NCI-H1092 (cell line): Measurements from ENCODE around the gene SYNGR2.
A peak's percentile ranks its signal among the peaks of the same experiment; 100 is the strongest.
"Not testable (repeated sequence)": the region's sequence is repeated elsewhere in the genome, so short reads cannot be mapped to it uniquely, and the experiment has no call there.

ENCODE experiments used
- DNase-seq: peaks from one replicate; lab custom pipeline; 2025; lab: John Stamatoyannopoulos, UW

SYNGR2 gene

GRCh38 chr17:78171591-78172248 is 3.3 kb downstream of the SYNGR2 start:
- DNase-seq: not testable (repeated sequence)

DNA sequence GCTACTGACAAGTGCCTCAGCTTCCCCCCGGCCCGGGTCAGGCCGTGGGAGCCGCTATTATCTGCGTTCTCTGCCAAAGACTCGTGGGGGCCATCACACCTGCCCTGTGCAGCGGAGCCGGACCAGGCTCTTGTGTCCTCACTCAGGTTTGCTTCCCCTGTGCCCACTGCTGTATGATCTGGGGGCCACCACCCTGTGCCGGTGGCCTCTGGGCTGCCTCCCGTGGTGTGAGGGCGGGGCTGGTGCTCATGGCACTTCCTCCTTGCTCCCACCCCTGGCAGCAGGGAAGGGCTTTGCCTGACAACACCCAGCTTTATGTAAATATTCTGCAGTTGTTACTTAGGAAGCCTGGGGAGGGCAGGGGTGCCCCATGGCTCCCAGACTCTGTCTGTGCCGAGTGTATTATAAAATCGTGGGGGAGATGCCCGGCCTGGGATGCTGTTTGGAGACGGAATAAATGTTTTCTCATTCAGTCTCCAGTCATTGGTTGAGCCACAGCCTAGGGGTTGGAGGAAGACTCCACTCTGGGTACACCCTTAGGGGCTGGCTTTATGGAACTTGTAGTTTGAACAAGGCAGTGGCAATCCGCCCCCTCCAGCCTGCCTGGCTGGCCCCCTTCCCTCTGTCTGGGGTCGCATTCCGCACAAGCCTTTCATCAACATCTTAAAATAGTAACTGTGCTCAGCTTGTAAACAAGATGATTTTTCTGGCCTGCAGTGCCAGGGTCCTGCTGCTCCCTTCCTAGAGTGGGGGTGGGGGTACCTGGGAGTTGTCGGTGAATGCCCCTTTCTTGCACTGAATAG is 4.1 kb downstream of the SYNGR2 start:
- no peak for DNase-seq

GRCh38 chr17:78173097-78173715 is 4.8 kb downstream of the SYNGR2 start:
- DNase-seq: no peak

DNA sequence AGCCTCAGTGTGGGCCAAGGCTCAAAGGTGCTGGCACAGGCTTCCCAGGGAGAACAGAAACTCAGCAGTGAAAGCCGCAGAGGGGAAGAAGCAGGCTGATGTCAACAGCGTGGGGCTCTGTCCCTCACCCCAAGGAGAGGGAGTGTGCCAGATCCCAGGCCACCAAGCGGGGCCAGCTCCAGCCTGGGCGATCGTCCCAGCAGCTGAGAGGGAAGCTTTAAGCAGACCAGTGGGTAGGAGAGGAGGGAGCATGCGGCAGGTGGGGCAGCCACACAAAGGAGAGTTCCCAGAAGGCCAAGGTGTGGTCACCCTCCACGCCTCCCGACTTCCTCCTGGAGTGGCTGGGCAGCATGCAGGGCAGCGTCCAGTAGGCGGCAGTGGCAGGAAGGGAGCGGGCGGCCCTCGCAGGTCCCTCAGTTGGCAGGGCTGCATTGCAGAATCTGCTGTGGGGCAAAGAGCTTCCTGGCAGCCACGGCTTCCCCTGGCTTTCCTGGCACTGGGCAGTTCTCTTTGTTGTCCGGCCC is 6.0 kb downstream of the SYNGR2 start:
- DNase-seq: no peak

- DNase-seq: peak; percentile 29
These were observed 6.7 kb downstream of the SYNGR2 start for GRCh38 chr17:78174870-78175642.

- DNase-seq: no peak
These were observed 7.2 kb downstream of the SYNGR2 start for GRCh38 chr17:78175643-78175981.

DNA sequence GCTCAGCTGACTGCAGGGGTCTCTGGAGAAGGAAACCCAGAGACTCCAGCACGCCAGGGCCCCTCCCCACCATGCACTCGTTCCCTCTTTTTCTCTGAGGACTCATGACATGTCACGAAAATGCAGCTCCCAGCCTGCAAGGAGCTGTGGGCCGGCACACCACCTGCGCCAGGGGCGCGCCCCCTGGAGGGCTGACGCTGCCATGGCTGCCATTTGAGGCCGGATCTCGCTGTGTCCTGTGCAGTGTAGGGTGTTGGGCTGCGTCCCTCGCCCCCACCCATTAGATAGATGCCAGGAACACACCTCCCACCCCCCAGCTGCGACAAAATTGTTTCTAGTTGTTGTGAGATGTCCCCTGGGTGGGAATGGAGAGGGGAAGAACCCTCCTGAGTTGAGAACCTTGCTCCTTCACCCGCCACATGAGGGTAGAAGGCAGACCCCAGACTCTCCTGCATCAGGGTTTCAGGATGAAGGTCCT is 8.2 kb downstream of the SYNGR2 start:
- DNase-seq: no peak

DNA sequence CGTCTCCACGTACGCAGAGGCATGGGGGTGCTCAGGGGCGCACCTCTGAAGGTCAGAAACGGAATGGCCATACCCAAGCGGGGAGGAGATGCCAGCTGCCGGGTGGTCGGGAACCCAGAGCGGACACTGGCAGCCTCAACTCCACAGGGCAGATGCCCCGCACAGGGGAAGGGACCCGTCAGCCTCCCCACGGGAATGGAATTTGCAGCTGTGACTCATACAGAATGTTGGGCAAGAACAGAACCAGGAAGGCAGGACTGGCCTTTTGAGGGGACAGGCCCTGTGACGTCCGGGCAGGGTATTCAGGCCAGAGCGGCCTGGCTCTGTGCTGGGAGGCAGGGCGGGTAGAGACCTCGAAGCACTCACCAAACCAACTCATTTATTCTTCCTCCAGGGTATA is 11.0 kb downstream of the SYNGR2 start:
- no peak for DNase-seq

DNA sequence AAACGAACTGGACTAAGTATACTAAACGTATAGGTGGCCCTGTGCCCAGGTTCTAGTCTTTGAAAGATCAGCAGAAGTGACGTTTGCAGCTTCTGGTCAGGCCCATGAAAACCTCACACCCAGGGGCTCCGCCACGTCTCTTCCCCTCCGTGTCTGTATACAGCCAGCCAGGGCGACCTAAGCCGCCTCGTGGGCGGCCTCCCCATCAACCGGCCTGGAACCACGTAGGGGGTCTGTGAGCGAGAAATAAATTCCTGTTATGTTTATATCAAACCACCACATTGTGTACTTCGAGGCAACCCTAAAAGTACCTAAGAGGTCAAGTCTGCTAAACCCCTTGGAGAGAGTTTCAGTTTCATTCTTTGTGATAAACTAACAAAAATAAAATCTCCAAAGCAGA is 11.7 kb downstream of the SYNGR2 start:
- no peak for DNase-seq

GRCh38 chr17:78180508-78180907 is 12.1 kb downstream of the SYNGR2 start:
- DNase-seq: no peak

DNA sequence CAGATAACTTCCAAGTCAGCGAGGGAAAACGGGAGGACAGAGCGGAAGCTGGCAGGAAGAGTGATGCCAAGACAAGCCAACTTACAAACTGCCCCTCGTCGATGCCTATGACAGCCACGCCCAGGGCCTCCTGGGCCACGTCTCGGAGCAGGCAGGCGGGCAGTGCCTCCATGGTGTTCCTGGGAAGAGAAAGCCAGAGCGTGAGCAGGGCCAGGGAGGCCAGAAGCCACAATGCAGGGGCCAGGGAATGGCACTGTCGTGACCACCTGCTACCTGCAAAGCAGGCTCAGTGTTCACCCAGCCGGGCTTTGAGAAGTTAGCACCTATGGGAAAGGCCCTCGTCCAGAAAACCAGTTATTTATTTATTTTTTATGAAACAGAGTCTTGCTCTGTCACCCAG is 14.1 kb downstream of the SYNGR2 start:
- no peak for DNase-seq

GRCh38 chr17:78183916-78184315 is 15.5 kb downstream of the SYNGR2 start:
- no peak for DNase-seq

DNA sequence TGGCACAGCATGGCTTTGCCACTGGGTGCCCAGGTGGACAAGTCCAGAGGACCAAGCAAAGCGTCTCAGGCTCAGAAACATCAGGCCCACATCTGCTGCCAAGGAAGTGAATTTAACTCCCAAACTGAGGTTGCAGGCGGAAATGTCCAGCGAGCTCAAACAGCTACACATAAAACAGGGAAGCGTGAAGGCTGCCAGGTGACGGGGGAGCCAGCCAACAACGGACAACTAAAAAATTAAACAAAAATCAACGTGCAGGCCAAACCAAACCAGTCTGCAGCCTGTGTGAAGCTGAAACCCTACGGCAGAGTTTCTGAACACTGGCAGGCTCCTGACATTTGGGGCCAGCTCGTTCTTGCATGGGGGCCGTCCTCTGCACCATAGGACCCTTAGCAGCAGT is 16.0 kb downstream of the SYNGR2 start:
- DNase-seq: no peak

GRCh38 chr17:78184868-78185267 is 16.5 kb downstream of the SYNGR2 start:
- DNase-seq: no peak

GRCh38 chr17:78185981-78186691 is 17.8 kb downstream of the SYNGR2 start:
- no peak for DNase-seq

GRCh38 chr17:78186692-78187595 is 18.6 kb downstream of the SYNGR2 start, which contains the start of the genes AFMID and TK1:
TSS of gene AFMID (plus strand) at chr17:78187362. CDS start at chr17:78187371, 9 bp downstream.
TSS of gene TK1 (minus strand) at chr17:78187052. CDS start at chr17:78186994, 58 bp downstream.
- peak; percentile 93 for DNase-seq

DNA sequence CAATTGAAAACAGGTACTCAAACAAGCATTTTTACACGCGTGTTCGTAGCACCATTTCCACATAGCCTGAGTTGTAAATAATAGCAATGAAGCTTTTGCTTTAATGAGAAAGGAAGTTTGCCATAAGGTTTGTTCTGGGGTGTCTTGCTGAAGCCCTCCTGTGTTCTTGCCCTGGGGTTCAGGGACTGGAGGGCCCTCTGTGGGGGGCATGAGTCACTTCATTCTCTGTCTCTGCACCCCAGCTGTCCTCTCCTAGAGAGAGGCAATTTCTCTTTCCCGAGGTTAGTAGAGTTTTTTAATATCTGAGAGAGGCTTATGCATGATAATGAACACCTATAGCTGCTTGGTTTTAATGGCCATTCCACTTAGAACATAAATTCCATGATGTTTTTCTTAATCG is 28.3 kb downstream of the SYNGR2 start:
- no peak for DNase-seq

GRCh38 chr17:78197147-78197832 is 28.9 kb downstream of the SYNGR2 start:
- DNase-seq: no peak

DNA sequence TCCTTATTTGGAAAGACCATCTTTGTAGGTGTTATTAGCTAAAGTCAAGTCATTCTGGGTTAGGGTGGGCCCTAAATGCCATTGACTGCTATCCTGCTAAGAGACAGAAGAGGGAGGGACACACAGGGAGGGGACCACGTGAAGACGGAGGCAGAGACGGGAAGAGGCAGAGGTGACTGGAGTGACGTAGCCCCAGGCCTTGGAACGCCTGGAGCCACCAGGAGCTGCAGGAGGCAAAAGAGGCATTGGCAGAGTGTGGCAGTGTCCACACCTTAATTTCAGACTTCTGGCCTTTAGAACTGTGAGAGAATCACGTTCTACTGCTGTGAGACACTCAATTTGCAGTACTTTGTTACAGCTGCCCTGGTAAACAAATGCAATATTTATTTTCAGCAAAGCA is 32.1 kb downstream of the SYNGR2 start:
- DNase-seq: no peak

DNA sequence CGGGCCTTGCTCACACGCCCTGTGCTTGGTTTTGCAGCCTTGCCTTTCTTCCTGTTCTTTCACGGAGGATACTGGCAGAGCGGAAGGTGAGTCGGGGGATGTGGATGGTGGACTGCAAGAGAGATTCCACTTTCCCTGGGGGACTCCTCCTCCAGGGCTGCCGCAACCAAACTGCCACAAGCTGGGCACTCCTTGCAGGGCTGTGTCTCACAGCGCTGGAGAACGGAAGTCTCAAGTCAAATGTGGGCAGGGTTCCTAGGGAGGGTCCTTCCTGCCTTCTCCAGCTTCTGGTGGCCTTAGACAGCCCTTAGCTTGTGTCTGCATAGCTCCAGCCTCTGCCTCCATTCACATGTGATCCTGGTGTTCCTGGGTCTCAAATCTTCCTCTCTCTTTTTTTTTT is 34.3 kb downstream of the SYNGR2 start:
- no peak for DNase-seq
